CD4-positive, alpha-beta T cell treated with Interleukin-17A for 4 hours (primary cell): ENCODE results near the gene CELA2A.
A peak's percentile ranks its signal among the peaks of the same experiment; 100 is the strongest.

Experiments
- DNase-seq: peaks from one replicate; pipeline ENCODE4 v3.0.0-alpha.2; 2020; ENCODE audit warnings: mixed read lengths

CELA2A gene

GRCh38 chr1:15456313-15456954, at the start of gene CELA2A:
Gene CELA2A, plus strand, starts transcription at chr1:15456732. Its CDS starts 22 bp downstream, at chr1:15456754.
- no peak for DNase-seq

GRCh38 chr1:15407580-15407979, 49.0 kb upstream of the CELA2A start:
- no peak for DNase-seq

GRCh38 chr1:15408890-15409387, 47.6 kb upstream of the CELA2A start:
- no peak for DNase-seq

- DNase-seq, result peak; percentile 92
Observed at GRCh38 chr1:15409388-15410222, 46.9 kb upstream of the CELA2A start, which contains the start of gene EFHD2. Gene EFHD2, plus strand, starts transcription at chr1:15409888. Its CDS starts 84 bp downstream, at chr1:15409972.

GRCh38 chr1:15410223-15410883, 46.2 kb upstream of the CELA2A start:
- DNase-seq, result peak; percentile 31

- peak; percentile 15 for DNase-seq
Observed at GRCh38 chr1:15410884-15411245, 45.7 kb upstream of the CELA2A start.

- DNase-seq, result peak; percentile 51
Observed at GRCh38 chr1:15411593-15412137, 44.9 kb upstream of the CELA2A start.

- DNase-seq, result peak; percentile 59
Observed at GRCh38 chr1:15412175-15412800, 44.2 kb upstream of the CELA2A start.

GRCh38 chr1:15412843-15413242, 43.7 kb upstream of the CELA2A start:
- DNase-seq, result no peak

GRCh38 chr1:15413563-15414444, 42.7 kb upstream of the CELA2A start:
- no peak for DNase-seq

- no peak for DNase-seq
Observed at GRCh38 chr1:15414445-15414983, 42.0 kb upstream of the CELA2A start.

GRCh38 chr1:15417059-15417934, 39.2 kb upstream of the CELA2A start:
- DNase-seq, result peak; percentile 75

- no peak for DNase-seq
Observed at GRCh38 chr1:15418806-15419515, 37.6 kb upstream of the CELA2A start.

GRCh38 chr1:15420853-15421465, 35.6 kb upstream of the CELA2A start:
- DNase-seq, result no peak

GRCh38 chr1:15422871-15423270, 33.7 kb upstream of the CELA2A start:
- DNase-seq, result no peak

GRCh38 chr1:15423355-15424077, 33.0 kb upstream of the CELA2A start:
- no peak for DNase-seq

- no peak for DNase-seq
Observed at GRCh38 chr1:15424146-15424667, 32.3 kb upstream of the CELA2A start.

- no peak for DNase-seq
Observed at GRCh38 chr1:15424981-15425380, 31.6 kb upstream of the CELA2A start.
